ENCODE measurements around the gene FAM181A. TPM values are rescaled to one million over a fixed set of nuclear protein-coding genes. Genes with fewer than 3 reads are reported as not detected.

FAM181A gene
- total RNA-seq (2021; ENCODE audit: unreplicated experiment) = not detected
- polyA plus RNA-seq (2012; ENCODE audit: insufficient read length) = not detected
- not detected for Bru-seq, nascent RNA
- not detected for BruChase-seq, experiment 1, labeled RNA remaining after a 2-hour chase
- not detected for BruChase-seq, experiment 2, labeled RNA remaining after a 6-hour chase
- long read RNA-seq = 0 reads

- Histone ChIP-seq H3K36me3 (ENCODE audit: control insufficient read depth, insufficient read depth, low read length) (no peaks in the 10 kb centered on the region), H3K4me1 (ENCODE audit: control insufficient read depth, insufficient read depth, low read length) (no peaks in the 10 kb centered on the region), H3K9me3 (ENCODE audit: control insufficient read depth, insufficient read depth, low read depth, low read length) (no peaks in the 10 kb centered on the region), H3K27ac (ENCODE audit: low read length) (no peak within 1 kb of the TSS), H3K4me3 (ENCODE audit: low read depth in 2 of 2, low read length in 2 of 2) (no peak within 1 kb of the TSS), H3K27me3 (ENCODE audit: control insufficient read depth, insufficient read depth, low read length) (no peaks in the 10 kb centered on the region)
- ChIA-PET POLR2A (no interaction called here), CTCF (no interaction called here)
- BruUV-seq (replicated peaks) = no TSS peak
- in situ Hi-C loops (cut with HindIII; ENCODE audit: low pct_unique_long_range_greater_than_20kb, low sequenced_read_pairs) = no loop called here
- intact Hi-C loops (cut with micrococcal nuclease; ENCODE audit: unreplicated experiment) = no loop called here
- DNase-seq (ENCODE audit: low read depth, low spot score) (no peak), ATAC-seq (no peak)
- TF ChIP-seq TCF7L2 (IDR thresholded peaks at IDR 0.05; ENCODE audit: low read depth, low read length) (no peak), POLR2AphosphoS5 (IDR thresholded peaks at IDR 0.05; ENCODE audit: low read depth, low read length) (no peak), CTCF (IDR thresholded peaks at IDR 0.05) (no peak), REST (IDR thresholded peaks at IDR 0.05; ENCODE audit: insufficient read depth in 1 of 2, low read depth in 2 of 2, low read length in 1 of 2) (no peak), SIN3A (IDR thresholded peaks at IDR 0.05; ENCODE audit: borderline replicate concordance, insufficient read depth, low read depth, low read length) (no peak)
Measured at GRCh38 chr14:93926873-93927799, at the start of gene FAM181A. FAM181A (plus strand) TSS chr14:93927344; CDS start chr14:93928286, 942 bp downstream.

GRCh38 chr14:93878212-93878611 lies 48.9 kb upstream of the FAM181A start:
- CTCF ChIA-PET = no interaction called here
- H3K9me3 ChIP-seq (ENCODE audit: control insufficient read depth, insufficient read depth, low read depth, low read length) = no peaks in the 10 kb centered on the region
- BruUV-seq (replicated peaks) = no TSS peak
- no peaks in the 10 kb centered on the region for H3K36me3 ChIP-seq (ENCODE audit: control insufficient read depth, insufficient read depth, low read length)
- POLR2A ChIA-PET = no interaction called here
- H3K4me3 ChIP-seq (ENCODE audit: low read depth in 2 of 2, low read length in 2 of 2) = no peak overlapping the region
- H3K4me1 ChIP-seq (ENCODE audit: control insufficient read depth, insufficient read depth, low read length) = no peaks in the 10 kb centered on the region
- TF ChIP-seq TCF7L2 (IDR thresholded peaks at IDR 0.05; ENCODE audit: low read depth, low read length) = no peak
- TF ChIP-seq CTCF (IDR thresholded peaks at IDR 0.05) = no peak
- TF ChIP-seq SIN3A (IDR thresholded peaks at IDR 0.05; ENCODE audit: borderline replicate concordance, insufficient read depth, low read depth, low read length) = no peak
- in situ Hi-C loops (cut with HindIII; ENCODE audit: low pct_unique_long_range_greater_than_20kb, low sequenced_read_pairs) = no loop called here
- no peak for ATAC-seq
- no peak overlapping the region for H3K27ac ChIP-seq (ENCODE audit: low read length)
- DNase-seq (ENCODE audit: low read depth, low spot score) = no peak
- no peaks in the 10 kb centered on the region for H3K27me3 ChIP-seq (ENCODE audit: control insufficient read depth, insufficient read depth, low read length)
- intact Hi-C loops (cut with micrococcal nuclease; ENCODE audit: unreplicated experiment) = no loop called here

Data from Panc1 (cell line).